Fibroblast of lung (primary cell): ENCODE data around the gene GNAI2. TPM values are rescaled to one million over a fixed set of nuclear protein-coding genes. Genes with fewer than 3 reads are reported as not detected.

Experiments
- DNase-seq, 2 donors: peaks; one replicate each; pipeline versions ENCODE4 v3.0.0 to v3.0.0-alpha.2; 2010; ENCODE audit warnings: low read depth in 2 of 2
- H2AFZ ChIP-seq: 2 replicates; pipeline ENCODE4 v1.5.1; 2012; ENCODE audit warnings: low read length, control low read depth, inconsistent platforms
- H3K27ac ChIP-seq: 2 replicates; pipeline ENCODE4 v1.5.1; 2011; ENCODE audit warnings: low read length, control low read depth; ENCODE audit not compliant: insufficient read depth
- H3K27me3 ChIP-seq: 2 replicates; pipeline ENCODE4 v1.5.1; 2011; ENCODE audit warnings: mild to moderate bottlenecking, low read length; ENCODE audit not compliant: control insufficient read depth, insufficient read depth
- H3K36me3 ChIP-seq: 2 replicates; pipeline ENCODE4 v1.5.1; 2011; ENCODE audit warnings: low read length; ENCODE audit not compliant: control insufficient read depth, insufficient read depth
- H3K4me1 ChIP-seq: 2 replicates; pipeline ENCODE4 v1.5.1; 2011; ENCODE audit warnings: low read length; ENCODE audit not compliant: control insufficient read depth, insufficient read depth; ENCODE audit errors: extremely low read depth
- H3K4me2 ChIP-seq: 2 replicates; pipeline ENCODE4 v1.5.1; 2011; ENCODE audit warnings: low read length, control low read depth; ENCODE audit not compliant: insufficient read depth; ENCODE audit errors: extremely low read depth
- H3K4me3 ChIP-seq, 4 experiments: fragments of 200-600 bp in 1 of 4; sonication (generic) in 1 of 4; replicated peaks in 1 of 4; 2 replicates each; pipeline ENCODE4 v1.5.1; 2011 to 2016; ENCODE audit warnings: low read length in 4 of 4, low read depth in 3 of 4, mild to moderate bottlenecking in 3 of 4, control low read depth in 2 of 4, inconsistent platforms in 1 of 4, mixed read lengths in 1 of 4; ENCODE audit not compliant: insufficient read depth in 1 of 4; ENCODE audit errors: control extremely low read depth in 1 of 4
- H3K79me2 ChIP-seq: 2 replicates; pipeline ENCODE4 v1.5.1; 2012; ENCODE audit warnings: mild to moderate bottlenecking, low read length, inconsistent platforms; ENCODE audit not compliant: control insufficient read depth, insufficient read depth
- H3K9ac ChIP-seq: 2 replicates; pipeline ENCODE4 v1.5.1; 2011; ENCODE audit warnings: mild to moderate bottlenecking, low read length, control low read depth; ENCODE audit not compliant: insufficient read depth
- H3K9me3 ChIP-seq: 2 replicates; pipeline ENCODE4 v1.5.1; 2012; ENCODE audit warnings: low read depth, low read length; ENCODE audit not compliant: control insufficient read depth, insufficient read depth
- H4K20me1 ChIP-seq: 2 replicates; pipeline ENCODE4 v1.5.1; 2011; ENCODE audit warnings: low read length; ENCODE audit not compliant: control insufficient read depth, insufficient read depth; ENCODE audit errors: extremely low read depth
- EZH2 ChIP-seq: IDR thresholded peaks from 2 replicates; pipeline ENCODE4 v1.5.1; 2012; ENCODE audit warnings: low read length, control low read depth, mild to moderate bottlenecking; ENCODE audit errors: missing control alignments
- polyA plus RNA-seq, 2 donors: library from polyadenylated mRNA; depleted of rRNA in 1 of 2; stranded (reverse) in 1 of 2; unstranded in 1 of 2; fragments of >200 nt; gene quantifications; 2 replicates each; pipeline ENCODE4 v1.2.1, GENCODE V29; 2011 to 2012; ENCODE audit warnings: missing spikeins in 1 of 2
- total RNA-seq: library from RNA; depleted of rRNA; stranded (reverse); fragments of >200 nt; gene quantifications from 2 replicates; pipeline ENCODE4 v1.2.1, GENCODE V29; 2014
- TF ChIP-seq, protein P1 (sequence below), 2 donors: IDR thresholded peaks in 1 of 2; conservative IDR thresholded peaks in 1 of 2; 1 replicate in 1 of 2; 2 replicates in 1 of 2; pipeline ENCODE4 v1.5.1; 2011 to 2012; ENCODE audit warnings: low read length in 2 of 2, control low read depth in 1 of 2, inconsistent platforms in 1 of 2, low read depth in 1 of 2, mild to moderate bottlenecking in 1 of 2

GNAI2 gene
- total and polyA plus RNA-seq, 2 donors (not counting 1 experiment from before 2014, with no cell fraction given) = 238 to 704 TPM

DNA sequence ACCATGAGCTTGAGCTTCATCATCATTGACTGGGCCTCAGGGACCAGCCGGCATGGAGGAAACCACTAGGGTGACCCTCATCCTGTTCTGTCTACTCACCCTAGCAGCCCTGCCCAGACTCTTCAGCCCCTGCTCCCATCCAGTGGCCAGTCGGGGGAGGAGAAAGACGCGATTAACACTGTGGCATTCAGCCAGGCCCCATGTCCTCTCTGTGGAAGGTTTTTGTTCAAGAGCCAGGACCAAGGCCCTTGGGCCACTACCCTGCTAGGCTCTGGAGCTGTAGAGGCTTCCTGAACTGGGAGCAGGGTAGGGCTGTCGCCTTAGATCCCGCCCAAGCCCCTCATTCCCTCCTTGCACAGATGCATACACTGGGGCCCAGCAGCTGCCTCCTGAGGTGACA, 15.9 kb upstream of the GNAI2 start:
- H3K27ac ChIP-seq = no peak overlapping the region
- no peak for DNase-seq

GRCh38 chr3:50221051-50221410, 15.0 kb upstream of the GNAI2 start:
- no peak overlapping the region for H2AFZ ChIP-seq
- no peak for TF ChIP-seq EZH2
- TF ChIP-seq, protein P1, sequence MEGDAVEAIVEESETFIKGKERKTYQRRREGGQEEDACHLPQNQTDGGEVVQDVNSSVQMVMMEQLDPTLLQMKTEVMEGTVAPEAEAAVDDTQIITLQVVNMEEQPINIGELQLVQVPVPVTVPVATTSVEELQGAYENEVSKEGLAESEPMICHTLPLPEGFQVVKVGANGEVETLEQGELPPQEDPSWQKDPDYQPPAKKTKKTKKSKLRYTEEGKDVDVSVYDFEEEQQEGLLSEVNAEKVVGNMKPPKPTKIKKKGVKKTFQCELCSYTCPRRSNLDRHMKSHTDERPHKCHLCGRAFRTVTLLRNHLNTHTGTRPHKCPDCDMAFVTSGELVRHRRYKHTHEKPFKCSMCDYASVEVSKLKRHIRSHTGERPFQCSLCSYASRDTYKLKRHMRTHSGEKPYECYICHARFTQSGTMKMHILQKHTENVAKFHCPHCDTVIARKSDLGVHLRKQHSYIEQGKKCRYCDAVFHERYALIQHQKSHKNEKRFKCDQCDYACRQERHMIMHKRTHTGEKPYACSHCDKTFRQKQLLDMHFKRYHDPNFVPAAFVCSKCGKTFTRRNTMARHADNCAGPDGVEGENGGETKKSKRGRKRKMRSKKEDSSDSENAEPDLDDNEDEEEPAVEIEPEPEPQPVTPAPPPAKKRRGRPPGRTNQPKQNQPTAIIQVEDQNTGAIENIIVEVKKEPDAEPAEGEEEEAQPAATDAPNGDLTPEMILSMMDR (conservative IDR thresholded peaks at IDR 0.05 in 1 of 2, IDR thresholded peaks at IDR 0.05 in 1 of 2; ENCODE audit: low read depth in 1 of 2, low read length in 2 of 2) = no peak
- H3K27ac ChIP-seq = no peak overlapping the region
- H3K27me3 ChIP-seq = peaks cover 11% of the 10 kb centered on the region
- H3K4me2 ChIP-seq = no peak overlapping the region
- no peak for DNase-seq
- H3K4me1 ChIP-seq = no peaks in the 10 kb centered on the region
- no peak overlapping the region for H3K4me3 ChIP-seq
- H3K79me2 ChIP-seq = no peaks in the 10 kb centered on the region
- H3K9ac ChIP-seq = no peak overlapping the region
- H4K20me1 ChIP-seq = no peaks in the 10 kb centered on the region
- no peaks in the 10 kb centered on the region for H3K9me3 ChIP-seq
- no peaks in the 10 kb centered on the region for H3K36me3 ChIP-seq

More for the DNA sequence above, 15.9 kb upstream of the GNAI2 start:
- Histone ChIP-seq H3K27me3 (peaks cover 11% of the 10 kb centered on the region), H4K20me1 (no peaks in the 10 kb centered on the region), H2AFZ (no peak overlapping the region), H3K79me2 (no peaks in the 10 kb centered on the region), H3K9me3 (no peaks in the 10 kb centered on the region), H3K4me1 (no peaks in the 10 kb centered on the region), H3K4me2 (no peak overlapping the region), H3K36me3 (no peaks in the 10 kb centered on the region), H3K9ac (no peak overlapping the region), H3K4me3 (no peak overlapping the region)
- no peak for TF ChIP-seq EZH2
- TF ChIP-seq, protein P1 (conservative IDR thresholded peaks at IDR 0.05 in 1 of 2, IDR thresholded peaks at IDR 0.05 in 1 of 2; ENCODE audit: low read depth in 1 of 2, low read length in 2 of 2) = no peak

DNA sequence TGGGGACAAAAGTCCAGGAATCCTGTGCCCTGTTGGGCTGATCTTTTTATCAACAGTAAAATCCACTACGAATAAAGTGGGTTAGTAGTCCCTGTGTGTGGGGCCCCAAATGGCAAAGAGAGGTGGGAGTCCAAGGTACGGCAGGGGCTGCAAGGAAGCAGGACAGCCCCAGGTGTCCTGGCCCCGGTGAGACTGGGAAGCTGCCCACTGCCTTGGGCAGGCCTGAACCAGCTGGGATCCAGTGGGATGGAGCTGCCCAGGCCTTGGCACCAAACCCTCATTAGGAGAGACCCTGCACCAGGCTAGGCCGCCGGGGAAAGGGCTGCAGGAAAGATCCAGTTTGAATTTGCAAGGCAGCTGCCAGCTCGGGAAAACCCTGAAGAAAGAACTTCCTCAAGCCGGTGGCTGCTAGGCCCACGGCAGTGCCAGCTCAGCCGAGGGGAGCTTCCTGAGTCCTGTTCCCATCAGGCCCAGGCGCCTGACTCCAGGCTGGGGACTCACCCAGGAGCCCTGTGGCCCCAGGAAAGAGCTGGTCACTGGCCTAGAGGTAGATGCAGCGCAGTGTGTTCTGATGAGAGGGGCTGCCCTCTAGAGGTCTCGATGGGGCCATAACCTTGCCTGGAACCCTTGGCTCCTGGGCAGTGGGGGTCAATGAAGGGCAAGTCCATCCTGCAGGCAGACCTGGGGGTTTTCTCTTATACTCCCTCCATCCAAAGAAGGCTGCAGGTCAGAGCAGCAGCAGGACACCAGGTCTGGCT, 14.4 kb upstream of the GNAI2 start:
- Histone ChIP-seq H2AFZ (no peak overlapping the region), H3K36me3 (no peaks in the 10 kb centered on the region)

More for the DNA sequence above, 14.4 kb upstream of the GNAI2 start:
- Histone ChIP-seq H3K79me2 (no peaks in the 10 kb centered on the region), H3K27ac (no peak overlapping the region), H3K4me3 (no peak overlapping the region), H3K4me2 (no peak overlapping the region), H3K9ac (no peak overlapping the region), H3K9me3 (no peaks in the 10 kb centered on the region), H3K27me3 (peaks cover 11% of the 10 kb centered on the region), H4K20me1 (no peaks in the 10 kb centered on the region), H3K4me1 (peaks cover 3% of the 10 kb centered on the region)
- TF ChIP-seq EZH2 = no peak
- TF ChIP-seq, protein P1 (conservative IDR thresholded peaks at IDR 0.05 in 1 of 2, IDR thresholded peaks at IDR 0.05 in 1 of 2; ENCODE audit: low read depth in 1 of 2, low read length in 2 of 2) = no peak
- DNase-seq = no peak
